Hematopoietic multipotent progenitor cell treated with erythropoietin and hydrocortisone succinate and interleukin-3 and kit ligand, for 6 days (in vitro differentiated cells): ENCODE measurements around the gene RPS15.
"Not testable (repeated sequence)": the region's sequence is repeated elsewhere in the genome, so short reads cannot be mapped to it uniquely, and the experiment has no call there.

ENCODE experiments used
- DNase-seq: peaks from one replicate; pipeline ENCODE4 v3.0.0-alpha.2; 2015

Gene RPS15

DNA sequence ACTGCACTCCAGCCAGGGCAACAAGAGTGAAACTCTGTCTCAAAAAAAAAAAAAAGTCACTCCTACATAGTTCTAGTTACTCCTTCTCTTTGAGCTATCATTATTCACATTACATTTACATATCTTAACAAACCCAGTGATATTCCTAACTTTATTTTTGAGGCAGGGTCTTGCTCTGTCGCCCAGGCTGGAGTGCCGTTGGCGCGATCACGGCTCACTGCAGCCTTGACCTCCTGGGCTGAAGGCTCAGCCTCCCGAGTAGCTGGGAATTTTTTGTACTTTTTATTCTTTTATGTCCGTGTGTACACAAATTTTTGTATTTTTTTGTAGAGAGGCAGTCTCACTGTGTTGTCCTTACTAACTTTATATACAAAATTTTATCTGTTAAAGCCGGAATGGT, 587 bp upstream of the RPS15 start:
- no peak for DNase-seq

DNA sequence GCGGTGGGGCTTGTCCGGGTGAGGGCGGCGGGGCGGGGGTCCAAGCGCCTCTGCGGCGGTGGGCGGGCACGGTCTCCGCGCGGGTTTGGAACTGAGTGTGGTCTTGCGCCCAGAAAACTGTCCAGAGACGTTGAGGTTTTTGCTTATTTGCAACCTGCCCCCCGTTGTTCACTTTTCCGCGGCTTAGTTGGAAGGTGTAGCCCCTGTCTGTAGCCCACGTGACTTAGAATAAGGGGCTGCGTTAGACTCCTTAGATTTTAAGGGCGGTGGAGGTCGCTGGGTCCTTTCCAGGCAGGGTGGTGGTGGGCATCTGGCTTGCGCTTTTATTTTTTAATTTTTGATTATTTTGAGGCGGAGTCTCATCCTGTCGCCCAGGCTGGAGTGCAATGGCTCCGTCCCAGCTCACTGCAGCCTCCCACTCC, 748 bp downstream of the RPS15 start:
- DNase-seq = peak; percentile 45

DNA sequence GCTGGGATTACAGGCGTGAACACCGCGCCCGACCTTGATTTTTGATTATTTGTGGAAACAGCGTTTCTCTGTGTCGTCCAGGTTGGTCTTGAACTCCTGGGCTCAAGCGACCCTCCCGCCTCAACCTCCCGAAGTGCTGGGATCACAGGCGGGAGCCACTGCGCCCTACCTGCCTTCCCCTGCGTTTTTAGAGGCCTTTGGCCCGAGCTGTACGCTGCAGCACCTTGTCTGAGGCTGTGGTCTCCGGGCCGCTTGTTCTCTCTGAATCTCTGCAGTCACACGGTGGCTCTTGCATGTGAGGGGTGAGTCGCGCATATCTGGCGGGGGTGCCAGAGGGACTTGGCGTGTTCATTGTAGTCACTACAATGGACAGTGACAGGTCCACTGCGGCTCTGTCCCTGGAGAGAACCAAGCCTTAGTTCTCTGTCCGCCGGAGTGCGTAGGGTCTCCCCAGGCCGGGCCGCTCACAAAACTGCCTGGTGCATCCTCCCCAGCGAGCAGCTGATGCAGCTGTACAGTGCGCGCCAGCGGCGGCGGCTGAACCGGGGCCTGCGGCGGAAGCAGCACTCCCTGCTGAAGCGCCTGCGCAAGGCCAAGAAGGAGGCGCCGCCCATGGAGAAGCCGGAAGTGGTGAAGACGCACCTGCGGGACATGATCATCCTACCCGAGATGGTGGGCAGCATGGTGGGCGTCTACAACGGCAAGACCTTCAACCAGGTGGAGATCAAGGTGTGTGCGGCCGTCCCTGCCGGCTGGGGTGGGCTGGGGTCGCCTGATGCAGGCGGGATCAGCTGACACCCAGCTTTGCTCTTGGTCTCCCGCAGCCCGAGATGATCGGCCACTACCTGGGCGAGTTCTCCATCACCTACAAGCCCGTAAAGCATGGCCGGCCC, 1.6 kb downstream of the RPS15 start:
- not testable (repeated sequence) for DNase-seq

- no peak for DNase-seq
These were observed 2.2 kb downstream of the RPS15 start for GRCh38 chr19:1440418-1440801.

GRCh38 chr19:1441022-1441426, 2.8 kb downstream of the RPS15 start:
- no peak for DNase-seq

DNA sequence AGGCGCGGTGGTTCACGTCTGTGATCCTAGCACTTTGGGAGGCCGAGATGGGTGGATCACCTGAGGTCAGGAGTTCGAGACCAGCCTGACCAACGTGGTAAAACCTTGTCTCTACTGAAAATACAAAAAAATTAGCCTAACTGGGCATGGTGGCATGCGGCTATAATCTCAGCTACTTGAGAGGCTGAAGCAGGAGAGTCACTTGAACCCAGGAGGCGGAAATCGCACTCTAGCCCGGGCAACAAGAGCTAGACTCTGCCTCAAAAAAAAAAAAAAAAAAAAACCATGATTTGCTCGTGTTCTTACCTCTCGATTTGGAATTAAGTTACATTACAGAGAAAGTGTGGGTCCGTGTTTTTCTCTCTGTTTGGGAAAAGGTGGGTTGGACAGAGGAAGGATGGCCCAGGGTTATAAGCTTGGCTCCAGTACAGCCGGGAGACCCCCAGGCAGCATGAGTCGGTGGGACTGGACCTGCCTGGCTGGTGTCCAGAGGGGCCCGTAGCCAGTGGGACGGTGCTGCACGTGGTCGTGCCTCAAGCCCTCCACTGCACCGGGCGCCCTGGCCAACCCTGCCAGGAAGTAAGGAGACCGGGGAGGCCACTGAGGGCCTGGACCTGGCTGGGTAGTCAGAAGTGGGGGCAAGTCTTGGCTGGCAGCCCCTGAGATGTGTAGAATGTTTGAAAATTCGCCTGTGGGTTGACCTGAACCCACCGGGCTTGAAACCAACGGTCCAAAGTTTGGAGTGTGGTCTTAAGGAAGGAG, 3.7 kb downstream of the RPS15 start:
- no peak for DNase-seq

DNA sequence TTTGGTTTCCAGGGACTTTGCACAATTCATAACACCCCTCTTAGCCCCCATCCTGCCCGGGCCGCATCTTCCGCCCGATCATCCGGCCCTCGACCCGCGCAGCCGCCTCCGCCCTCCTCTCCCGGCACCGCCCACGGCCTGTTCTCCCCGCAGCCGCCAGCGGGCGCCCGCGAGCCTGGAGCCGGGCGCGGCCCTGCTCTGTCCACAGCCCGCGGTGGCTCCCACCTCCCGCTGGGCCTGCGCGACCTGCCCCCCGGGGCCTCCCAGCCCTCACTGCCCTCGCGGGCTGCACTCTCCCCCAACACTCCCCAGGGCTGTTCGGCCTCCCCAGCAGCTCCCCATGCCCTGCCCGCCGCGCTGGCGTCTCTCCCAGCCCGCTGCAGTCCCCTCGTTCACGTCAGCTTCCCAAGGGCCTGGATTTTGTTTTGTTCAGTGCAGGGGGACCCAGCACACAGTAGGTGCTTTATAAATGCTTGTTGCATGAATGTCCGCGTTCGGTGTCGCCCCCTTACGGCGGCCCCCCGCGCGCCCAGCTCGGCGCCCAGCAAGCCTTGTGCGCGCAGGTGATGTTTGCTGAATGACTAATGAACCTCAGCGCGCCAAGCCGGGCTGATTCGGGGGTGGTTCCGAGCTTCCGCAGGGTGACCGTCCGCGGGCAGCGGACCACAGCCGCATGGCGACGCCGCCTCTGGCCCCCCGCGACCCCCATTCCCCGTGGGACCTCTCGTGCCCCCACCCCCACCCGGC, 7.2 kb downstream of the RPS15 start:
- DNase-seq = peak; percentile 80

DNA sequence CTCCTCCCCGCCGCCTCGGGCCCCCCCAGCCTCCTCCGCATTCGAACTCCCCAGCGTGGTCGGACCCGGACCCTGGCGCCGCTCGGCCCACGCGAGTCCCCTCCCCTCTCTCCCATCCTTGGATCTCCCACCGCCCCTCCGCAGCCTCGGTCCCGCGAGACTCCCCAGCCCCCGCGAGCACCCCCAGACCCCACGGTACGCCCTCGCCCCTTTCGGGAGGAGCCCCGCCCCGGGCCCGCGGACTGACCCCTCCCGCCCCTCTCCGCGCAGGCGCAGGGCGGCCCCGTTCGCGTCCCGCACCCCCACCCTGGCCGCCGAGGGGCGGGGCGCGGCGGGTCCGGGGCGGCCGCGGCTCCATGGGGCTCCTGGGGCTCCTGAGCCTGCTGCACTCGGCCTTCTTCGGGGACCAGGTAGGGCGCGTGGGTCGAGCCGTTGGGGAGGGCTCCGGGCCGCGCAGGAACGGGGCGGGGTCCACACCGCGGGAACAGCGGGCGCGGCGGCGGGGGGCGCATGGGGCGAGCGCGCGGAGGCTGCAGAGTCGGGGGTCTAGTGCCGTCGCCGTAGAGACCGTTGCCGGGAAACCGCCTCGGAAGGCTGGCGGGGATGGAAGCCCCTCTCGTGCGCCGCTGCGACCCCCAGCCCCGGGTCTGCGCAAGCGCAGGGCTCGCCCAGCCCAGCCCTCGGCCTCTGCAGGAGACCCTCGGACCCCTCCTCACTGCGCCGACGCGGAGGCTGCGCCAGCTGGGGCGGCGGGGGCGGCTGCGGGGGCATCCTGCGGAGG, 7.9 kb downstream of the RPS15 start:
- DNase-seq = peak; percentile 46

- peak; percentile 51 for DNase-seq
These were observed 8.7 kb downstream of the RPS15 start for GRCh38 chr19:1446713-1447481.

DNA sequence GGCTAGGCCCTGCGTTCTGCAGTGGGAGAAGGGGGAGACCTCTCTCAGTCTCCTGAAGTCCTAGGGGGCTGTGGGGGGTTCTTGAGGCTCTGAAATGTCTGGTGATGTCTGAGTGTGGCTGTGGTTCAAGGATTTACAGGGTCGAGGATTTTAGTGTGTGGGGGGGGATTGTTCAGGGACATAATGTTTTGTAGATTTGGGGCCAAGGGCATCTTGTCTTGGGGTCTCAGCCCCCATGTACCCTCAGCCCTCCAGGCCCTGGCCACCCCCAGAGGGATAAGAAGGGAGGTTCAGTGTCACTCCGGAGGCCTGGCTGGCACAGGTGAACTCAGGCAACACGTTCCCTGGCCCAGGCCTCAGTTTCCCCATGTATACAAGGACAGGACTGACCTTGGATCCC, 9.3 kb downstream of the RPS15 start:
- DNase-seq = no peak

GRCh38 chr19:1447944-1448343, 9.7 kb downstream of the RPS15 start:
- no peak for DNase-seq

- DNase-seq = peak; percentile 64
These were observed 11.6 kb downstream of the RPS15 start, which contains the start of gene APC2 for GRCh38 chr19:1449467-1450442. Gene APC2 (plus strand): TSS chr19:1450121. CDS start chr19:1453002, 2,881 bp downstream.

DNA sequence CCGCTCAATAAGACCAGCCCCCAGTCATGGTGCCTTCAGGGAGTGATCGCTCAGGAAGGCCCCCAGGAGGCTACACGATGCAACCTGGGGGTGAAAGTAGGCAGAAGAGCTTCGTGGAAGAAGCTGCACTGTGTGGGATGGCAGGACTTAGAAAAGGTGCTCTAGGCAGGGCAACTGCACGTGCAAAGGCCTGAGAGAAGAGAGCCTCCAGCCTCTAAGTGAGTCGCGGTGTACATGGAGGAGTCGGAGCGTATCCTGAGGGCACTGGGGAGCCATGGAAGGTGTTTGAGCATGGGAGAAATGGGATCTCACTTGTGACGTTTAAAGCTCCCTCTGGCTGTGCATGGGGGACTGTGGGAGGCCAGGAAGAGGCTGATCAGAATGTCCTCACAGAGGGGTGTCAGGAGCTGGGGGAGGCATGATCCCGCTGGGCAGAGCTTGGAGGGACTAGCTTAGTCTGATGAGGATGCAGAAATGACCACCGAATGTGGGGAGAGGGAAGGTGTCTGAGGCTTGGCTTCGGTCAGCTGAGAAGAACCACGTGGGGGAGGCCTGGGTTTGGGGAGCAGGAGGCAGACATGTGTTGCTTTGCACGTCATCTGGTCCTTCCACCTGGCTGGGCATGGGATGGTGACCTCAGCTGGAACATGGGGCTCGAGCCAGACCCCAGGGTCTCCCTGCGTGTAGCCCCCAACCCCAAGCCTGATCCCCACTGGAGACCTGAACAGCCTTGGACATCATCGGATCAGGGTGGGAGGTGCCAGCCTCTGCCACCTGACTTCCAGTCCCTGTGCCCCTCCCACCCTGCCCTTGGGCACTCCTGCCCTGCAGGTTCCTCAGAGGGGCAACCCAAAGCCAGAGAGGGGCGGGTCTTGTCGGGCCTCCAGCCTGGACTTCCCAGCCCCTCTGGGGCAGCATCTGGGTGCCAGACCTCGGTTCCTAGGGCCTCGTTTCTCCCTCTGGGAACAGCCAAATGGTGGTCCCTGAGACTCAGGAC, 12.8 kb downstream of the RPS15 start:
- DNase-seq = no peak

DNA sequence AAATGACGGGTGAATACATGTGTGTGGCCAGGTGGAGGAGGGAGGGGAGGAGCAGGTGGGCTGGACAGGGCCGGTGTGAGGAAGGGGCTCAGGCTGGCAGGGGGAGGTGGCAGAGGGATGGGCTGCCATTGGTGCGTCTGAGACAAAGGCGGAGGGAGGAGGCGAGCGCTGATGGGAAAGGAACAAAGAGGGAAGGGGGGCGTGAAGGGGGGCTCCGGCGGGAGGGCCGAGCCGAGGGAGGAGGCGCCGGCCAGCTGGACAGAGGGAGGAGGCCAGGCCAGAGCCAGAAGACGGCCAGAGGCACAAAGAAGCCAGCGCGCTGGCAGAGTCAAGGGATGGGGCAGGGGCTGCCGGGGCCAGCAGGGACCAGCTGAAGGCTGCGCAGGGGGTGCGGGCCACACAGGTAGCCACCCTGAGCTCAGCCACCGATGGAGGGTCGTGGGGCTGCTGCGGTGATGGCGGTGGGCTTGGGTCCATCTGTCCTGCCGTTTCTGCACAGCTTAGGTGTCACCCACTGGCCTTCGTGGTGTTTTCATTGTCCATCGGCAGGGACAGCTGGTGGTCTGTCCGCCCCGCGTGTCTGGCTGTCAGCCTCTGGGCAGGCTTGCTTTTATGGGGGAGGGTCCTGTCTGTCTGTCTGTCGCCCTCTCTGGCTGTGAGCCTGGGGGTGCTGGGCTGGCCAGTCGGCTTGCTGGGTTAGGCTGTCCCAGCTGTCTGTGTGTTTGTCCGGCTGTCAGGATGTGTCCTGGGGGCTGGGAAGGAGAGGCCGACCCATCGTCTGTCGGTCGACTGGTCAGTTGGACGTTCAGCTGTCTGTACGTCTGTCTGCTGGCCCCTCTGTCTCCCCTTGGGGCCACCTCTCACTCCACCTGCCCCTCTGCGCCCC, 14.0 kb downstream of the RPS15 start:
- no peak for DNase-seq

DNA sequence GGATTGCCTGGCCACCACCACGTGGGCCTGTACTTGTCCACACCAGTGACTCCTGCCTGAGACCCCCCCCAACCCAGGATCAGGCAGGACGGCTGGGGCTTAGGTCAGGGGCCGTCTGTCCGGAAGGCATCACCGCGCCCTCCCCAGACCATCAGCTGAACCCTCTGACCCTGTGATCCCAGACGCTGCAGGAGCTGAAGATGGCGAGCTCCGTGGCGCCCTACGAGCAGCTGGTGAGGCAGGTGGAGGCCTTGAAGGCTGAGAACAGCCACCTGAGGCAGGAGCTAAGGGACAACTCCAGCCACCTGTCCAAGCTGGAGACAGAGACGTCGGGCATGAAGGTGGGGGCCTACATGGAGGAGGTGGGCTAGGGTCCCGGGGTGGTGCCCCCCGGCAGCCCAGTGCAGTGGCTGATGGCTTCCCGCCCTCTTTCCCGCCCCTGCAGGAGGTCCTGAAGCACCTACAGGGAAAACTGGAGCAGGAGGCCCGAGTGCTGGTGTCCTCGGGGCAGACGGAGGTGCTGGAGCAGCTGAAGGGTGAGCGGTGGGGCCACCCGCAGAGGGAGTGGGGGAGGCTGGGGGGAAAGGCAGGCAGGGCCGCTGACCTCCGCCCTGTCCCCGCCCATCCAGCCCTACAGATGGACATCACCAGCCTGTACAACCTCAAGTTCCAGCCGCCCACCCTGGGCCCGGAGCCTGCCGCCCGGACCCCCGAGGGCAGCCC, 14.8 kb downstream of the RPS15 start:
- no peak for DNase-seq

GRCh38 chr19:1453525-1454364, 15.5 kb downstream of the RPS15 start:
- no peak for DNase-seq
